ENCODE data around the gene NQO1. TPM values are rescaled to one million over a fixed set of nuclear protein-coding genes. Genes with fewer than 3 reads are reported as not detected.

Gene NQO1
- 76.2 and 98.0 TPM in 2 replicates for total RNA-seq

GRCh38 chr16:69726313-69727060, at the start of gene NQO1:
TSS of gene NQO1 (minus strand) at chr16:69726560. CDS start at chr16:69726439, 121 bp downstream.

DNA sequence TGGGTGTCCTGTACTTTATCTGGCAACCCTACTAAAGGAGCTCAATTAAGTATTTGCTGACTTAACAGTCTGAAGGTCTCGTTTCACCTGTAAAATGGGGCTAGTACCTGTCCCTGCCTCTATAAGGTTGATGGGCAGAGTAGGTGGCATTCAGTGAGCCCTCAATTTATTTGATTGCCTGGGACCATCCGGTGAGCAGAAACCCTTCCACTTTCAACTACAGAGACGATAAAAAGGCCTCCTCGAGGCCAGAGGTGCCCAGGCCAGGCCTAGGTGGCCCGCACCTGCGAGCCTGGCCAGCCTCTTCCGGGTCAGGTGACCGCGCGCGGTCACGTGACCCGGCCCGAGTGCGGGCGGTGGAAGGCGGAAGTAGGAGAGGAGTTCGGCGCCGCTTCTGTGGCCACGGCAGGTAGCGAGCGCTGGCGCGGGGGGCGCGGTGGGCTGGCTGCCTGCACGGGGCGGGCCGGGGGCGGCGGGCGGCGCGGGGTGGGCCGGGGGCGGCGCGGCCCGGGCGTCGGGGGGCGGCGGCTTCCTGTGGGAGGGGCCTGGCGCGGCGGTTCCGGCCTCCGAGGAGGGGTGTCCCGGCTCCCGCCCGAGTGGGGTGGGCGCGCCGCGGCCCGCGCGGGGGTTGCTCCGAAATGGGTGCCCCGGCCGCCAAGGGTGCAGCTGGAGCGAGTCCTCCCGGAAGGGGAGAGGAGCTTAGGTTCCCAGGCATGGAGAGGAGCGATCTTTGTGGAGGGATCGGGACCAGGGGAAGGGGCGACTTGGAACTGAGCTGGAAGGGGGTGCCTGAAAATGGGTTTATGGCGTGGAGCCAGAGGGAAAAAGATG, 35.8 kb upstream of the NQO1 start, which contains the start of gene WWP2:
TSS of gene WWP2 (plus strand) at position 350 of the 831 bp plus-strand sequence. CDS start 24,679 bp downstream, outside the sequence.

DNA sequence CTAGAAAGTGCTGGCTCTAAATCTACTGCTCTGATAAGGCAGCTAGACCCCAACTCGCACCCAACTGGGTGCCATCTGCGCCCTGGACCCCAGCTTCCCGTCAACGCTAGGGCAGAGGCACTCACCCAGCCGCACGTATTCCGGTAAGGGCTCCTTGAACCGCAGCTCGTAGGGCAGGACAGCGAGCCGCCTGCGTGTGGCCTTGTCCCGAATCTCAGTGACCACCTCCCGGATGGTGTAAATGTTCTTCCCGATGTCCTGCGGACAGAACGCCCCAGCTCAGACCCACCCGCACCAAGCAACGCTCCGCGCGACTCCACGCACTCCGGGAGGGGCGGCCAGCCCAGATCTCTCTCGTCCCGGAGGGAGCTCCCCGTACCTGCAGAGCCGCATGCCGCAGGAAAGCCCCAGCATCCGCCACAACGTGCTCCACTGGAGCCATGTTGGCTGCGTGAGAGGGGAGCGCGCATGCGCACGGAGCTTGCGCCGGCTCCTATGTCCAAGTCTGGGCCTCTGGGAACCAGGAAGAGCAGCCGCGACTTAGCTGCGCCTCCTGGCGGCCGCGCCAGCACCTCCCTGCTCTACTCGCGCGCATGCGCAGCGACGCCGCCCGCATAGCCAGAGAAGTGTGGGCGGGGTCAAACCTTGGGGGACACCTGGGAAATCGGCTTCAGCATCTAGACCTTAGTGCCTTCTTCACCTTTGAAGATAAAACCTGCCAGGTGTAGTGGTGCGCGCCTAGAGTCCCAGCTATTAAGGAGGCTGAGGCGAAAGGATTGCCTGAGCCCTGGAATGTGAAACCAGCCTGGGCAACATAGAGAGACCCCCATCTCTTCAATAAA, 28.3 kb upstream of the NQO1 start, which contains the start of gene NOB1:
TSS of gene NOB1 (minus strand) at position 458 of the 842 bp plus-strand sequence. CDS start at position 442, 16 bp downstream.

Other genes starting within 250 kb of the NQO1 start
- 11.6 and 36.7 TPM in 2 replicates for gene NFAT5, start 160.6 kb downstream of the NQO1 start, total RNA-seq
- 32.2 and 32.8 TPM in 2 replicates for gene NOB1, start 28.4 kb upstream of the NQO1 start, total RNA-seq
- 17.8 and 26.8 TPM in 2 replicates for gene WWP2, start 35.8 kb upstream of the NQO1 start, total RNA-seq
- 0.34 and 0.85 TPM in 2 replicates for gene CLEC18A, start 224.8 kb upstream of the NQO1 start, total RNA-seq